Fibroblast of the aortic adventitia (primary cell): ENCODE results near the gene HABP4. TPM values are rescaled to one million over a fixed set of nuclear protein-coding genes. Genes with fewer than 3 reads are reported as not detected.

ENCODE experiments used
- DNase-seq: peaks from one replicate; pipeline ENCODE4 v3.0.0-alpha.2; 2010; ENCODE audit warnings: low read depth
- H3K4me3 ChIP-seq: 2 replicates; pipeline ENCODE4 v1.5.1; 2011; ENCODE audit warnings: low read depth, mild to moderate bottlenecking, control low read depth, low read length, moderate library complexity
- total RNA-seq: library from RNA; depleted of rRNA; stranded (reverse); fragments of >200 nt; gene quantifications from 2 replicates; pipeline ENCODE4 v1.2.3, GENCODE V29; 2012; ENCODE audit warnings: low replicate concordance
- TF ChIP-seq, protein P1 (sequence below): IDR thresholded peaks from 2 replicates; pipeline ENCODE4 v1.5.1; 2011; ENCODE audit warnings: mild to moderate bottlenecking, low read length, control low read depth, inconsistent platforms; ENCODE audit not compliant: insufficient read depth

The HABP4 gene
- total RNA-seq, 1 donor = 16.7 TPM

DNA sequence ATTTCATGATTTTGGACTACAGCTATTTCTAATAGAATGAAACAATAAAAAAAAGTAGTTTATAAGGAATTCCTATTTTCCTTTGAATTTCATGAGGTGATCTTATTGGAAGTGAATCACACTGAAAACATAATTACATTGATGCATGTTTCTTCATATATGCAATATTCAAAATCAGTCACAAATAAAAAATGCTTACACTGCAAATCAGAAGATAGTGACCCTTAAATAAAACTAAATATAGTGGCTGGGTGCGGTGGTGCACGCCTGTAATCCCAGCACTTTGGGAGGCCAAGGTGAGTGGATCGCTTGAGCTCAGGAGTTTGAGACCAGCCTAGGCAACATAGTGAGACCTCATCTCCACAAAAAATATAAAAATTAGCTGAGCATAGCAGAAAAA lies 90.1 kb downstream of the HABP4 start:
- TF ChIP-seq, protein P1, sequence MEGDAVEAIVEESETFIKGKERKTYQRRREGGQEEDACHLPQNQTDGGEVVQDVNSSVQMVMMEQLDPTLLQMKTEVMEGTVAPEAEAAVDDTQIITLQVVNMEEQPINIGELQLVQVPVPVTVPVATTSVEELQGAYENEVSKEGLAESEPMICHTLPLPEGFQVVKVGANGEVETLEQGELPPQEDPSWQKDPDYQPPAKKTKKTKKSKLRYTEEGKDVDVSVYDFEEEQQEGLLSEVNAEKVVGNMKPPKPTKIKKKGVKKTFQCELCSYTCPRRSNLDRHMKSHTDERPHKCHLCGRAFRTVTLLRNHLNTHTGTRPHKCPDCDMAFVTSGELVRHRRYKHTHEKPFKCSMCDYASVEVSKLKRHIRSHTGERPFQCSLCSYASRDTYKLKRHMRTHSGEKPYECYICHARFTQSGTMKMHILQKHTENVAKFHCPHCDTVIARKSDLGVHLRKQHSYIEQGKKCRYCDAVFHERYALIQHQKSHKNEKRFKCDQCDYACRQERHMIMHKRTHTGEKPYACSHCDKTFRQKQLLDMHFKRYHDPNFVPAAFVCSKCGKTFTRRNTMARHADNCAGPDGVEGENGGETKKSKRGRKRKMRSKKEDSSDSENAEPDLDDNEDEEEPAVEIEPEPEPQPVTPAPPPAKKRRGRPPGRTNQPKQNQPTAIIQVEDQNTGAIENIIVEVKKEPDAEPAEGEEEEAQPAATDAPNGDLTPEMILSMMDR = no peak
- no peak for DNase-seq
- no peak overlapping the region for H3K4me3 ChIP-seq

Other genes starting within 250 kb of the HABP4 start
- gene HSD17B3, start 148.0 kb upstream of the HABP4 start, total RNA-seq = not detected in 2 replicates
- gene SLC35D2, start 66.5 kb upstream of the HABP4 start, total RNA-seq = 7.8 and 14.6 TPM in 2 replicates
- 0.33 and 31.3 TPM in 2 replicates for gene ZNF367, start 31.8 kb upstream of the HABP4 start, total RNA-seq
- gene CDC14B, start 169.7 kb downstream of the HABP4 start, total RNA-seq = 30.3 and 31.5 TPM in 2 replicates
- 12.8 and 40.0 TPM in 2 replicates for gene PRXL2C, start 205.1 kb downstream of the HABP4 start, total RNA-seq